Neuronal stem cell (in vitro differentiated cells): ENCODE measurements around the gene TTC23.
A peak's percentile ranks its signal among the peaks of the same experiment; 100 is the strongest.

ENCODE experiments used
- DNase-seq: peaks from one replicate; pipeline ENCODE4 v3.0.0-alpha.2; 2013; ENCODE audit warnings: low spot score
- H2AFZ ChIP-seq: one replicate; pipeline ENCODE4 v1.6.1; 2013; ENCODE audit warnings: mild to moderate bottlenecking, low read length, inconsistent platforms
- H2AK5ac ChIP-seq: 2 replicates; pipeline ENCODE4 v1.6.1; 2013; ENCODE audit warnings: low read depth, mild to moderate bottlenecking, inconsistent platforms, low read length, moderate library complexity, mixed read lengths
- H2BK120ac ChIP-seq: 2 replicates; pipeline ENCODE4 v1.6.1; 2013; ENCODE audit warnings: low read depth, mild to moderate bottlenecking, inconsistent platforms, low read length, moderate library complexity, mixed read lengths
- H2BK12ac ChIP-seq: one replicate; pipeline ENCODE4 v1.6.1; 2013; ENCODE audit warnings: low read length, inconsistent platforms
- H2BK15ac ChIP-seq: 2 replicates; pipeline ENCODE4 v1.6.1; 2013; ENCODE audit warnings: mild to moderate bottlenecking, low read length, inconsistent platforms, mixed read lengths
- H2BK5ac ChIP-seq: one replicate; pipeline ENCODE4 v1.6.1; 2013; ENCODE audit warnings: inconsistent platforms, mild to moderate bottlenecking, low read length, moderate library complexity
- H3K14ac ChIP-seq: one replicate; pipeline ENCODE4 v1.6.1; 2013; ENCODE audit warnings: low read length, inconsistent platforms
- H3K18ac ChIP-seq: 2 replicates; pipeline ENCODE4 v1.6.1; 2013; ENCODE audit warnings: low read length, inconsistent platforms
- H3K23ac ChIP-seq: 2 replicates; pipeline ENCODE4 v1.6.1; 2013; ENCODE audit warnings: low read depth, mild to moderate bottlenecking, mixed read lengths, low read length, inconsistent platforms; ENCODE audit not compliant: poor library complexity
- H3K27ac ChIP-seq: replicated peaks from 3 replicates; pipeline ENCODE4 v1.5.1; 2013; ENCODE audit warnings: low read length, inconsistent platforms
- H3K27me3 ChIP-seq, 3 experiments: 2 replicates each; pipeline ENCODE4 v1.6.1; 2013; ENCODE audit warnings: low read length in 3 of 3, mild to moderate bottlenecking in 2 of 3, inconsistent platforms in 1 of 3, low read depth in 1 of 3, mixed read lengths in 1 of 3, moderate library complexity in 1 of 3; ENCODE audit not compliant: control insufficient read depth in 3 of 3, insufficient read depth in 3 of 3
- H3K36me3 ChIP-seq, 2 donors: replicated peaks in 1 of 2; 2 replicates each; pipeline ENCODE4 v1.6.1; 2013; ENCODE audit warnings: low read length in 2 of 2; ENCODE audit not compliant: control insufficient read depth in 2 of 2, insufficient read depth in 2 of 2
- H3K4ac ChIP-seq: 2 replicates; pipeline ENCODE4 v1.6.1; 2013; ENCODE audit warnings: inconsistent platforms, mild to moderate bottlenecking, low read length, moderate library complexity
- H3K4me1 ChIP-seq, 2 donors: 1 replicate in 1 of 2; 2 replicates in 1 of 2; pipeline ENCODE4 v1.6.1; 2013; ENCODE audit warnings: low read length in 2 of 2, low read depth in 1 of 2; ENCODE audit not compliant: control insufficient read depth in 2 of 2, insufficient read depth in 1 of 2
- H3K4me2 ChIP-seq: one replicate; pipeline ENCODE4 v1.6.1; 2013; ENCODE audit warnings: mild to moderate bottlenecking, low read length, inconsistent platforms; ENCODE audit not compliant: insufficient read depth, poor library complexity, severe bottlenecking
- H3K4me3 ChIP-seq, 2 donors: 2 replicates each; pipeline ENCODE4 v1.5.1; 2013; ENCODE audit warnings: low read length in 2 of 2, mild to moderate bottlenecking in 2 of 2, inconsistent platforms in 1 of 2, moderate library complexity in 1 of 2
- H3K79me1 ChIP-seq: one replicate; pipeline ENCODE4 v1.6.1; 2013; ENCODE audit warnings: low read depth, mild to moderate bottlenecking, inconsistent platforms, low read length, moderate library complexity
- H3K9ac ChIP-seq: one replicate; pipeline ENCODE4 v1.6.1; 2013; ENCODE audit warnings: mild to moderate bottlenecking, low read depth, low read length, inconsistent platforms; ENCODE audit not compliant: poor library complexity
- H3K9me3 ChIP-seq, 2 donors: replicated peaks in 1 of 2; 2 replicates each; pipeline versions ENCODE3 to v1.6.1; 2013; ENCODE audit warnings: low read length in 2 of 2, mild to moderate bottlenecking in 2 of 2, inconsistent platforms in 1 of 2, low read depth in 1 of 2, mixed read lengths in 1 of 2, moderate library complexity in 1 of 2; ENCODE audit not compliant: control insufficient read depth in 2 of 2, insufficient read depth in 1 of 2
- H4K8ac ChIP-seq: one replicate; pipeline ENCODE4 v1.6.1; 2013; ENCODE audit warnings: low read depth, mild to moderate bottlenecking, inconsistent platforms, low read length, moderate library complexity
- H4K91ac ChIP-seq: one replicate; pipeline ENCODE4 v1.6.1; 2013; ENCODE audit warnings: low read length, low read depth, mild to moderate bottlenecking, inconsistent platforms; ENCODE audit not compliant: poor library complexity
- WGBS, 2 donors: extraction: QIAGEN DNeasy Blood & Tissue Kit; methylation state at CpG; one replicate each; pipeline ENCODE4 v1.1.7; 2013; ENCODE audit warnings: missing lambda C conversion rate in 2 of 2, mixed read lengths in 1 of 2; ENCODE audit not compliant: insufficient read length in 2 of 2, insufficient replicate concordance in 1 of 2; ENCODE audit errors: extremely low coverage in 2 of 2; 5-methylcytosine and 5-hydroxymethylcytosine counted together

Gene TTC23

GRCh38 chr15:99172171-99172570 is 77.2 kb downstream of the TTC23 start:
- Histone ChIP-seq H3K4ac (no peak overlapping the region), H3K18ac (no peak overlapping the region), H3K4me3 (no peak overlapping the region), H3K14ac (no peak overlapping the region), H2AK5ac (no peak overlapping the region), H3K36me3 (peaks cover 15 to 49% of the 10 kb centered on the region in 2 donors), H3K9me3 (no peaks in the 10 kb centered on the region), H3K79me1 (no peaks in the 10 kb centered on the region), H2BK120ac (no peak overlapping the region), H3K27me3 (no peaks in the 10 kb centered on the region), H4K8ac (no peak overlapping the region), H4K91ac (no peak overlapping the region), H3K27ac (no peak overlapping the region), H2BK5ac (no peak overlapping the region), H2BK15ac (no peak overlapping the region), H3K23ac (no peak overlapping the region), H3K9ac (no peak overlapping the region), H2BK12ac (no peak overlapping the region), H3K4me1 (no peaks in the 10 kb centered on the region), H2AFZ (no peak overlapping the region), H3K4me2 (no peak overlapping the region)
- DNase-seq = no peak
- no CpG with 5 or more reads among the region's 4 CpGs for WGBS, 2 donors

GRCh38 chr15:99170476-99171065 is 78.8 kb downstream of the TTC23 start:
- H2BK15ac ChIP-seq = no peak overlapping the region
- H3K4me1 ChIP-seq = peaks cover 0 to 2% of the 10 kb centered on the region in 2 donors
- H3K27me3 ChIP-seq = no peaks in the 10 kb centered on the region
- no CpG with 5 or more reads among the region's 7 CpGs for WGBS, 2 donors
- no peak overlapping the region for H2BK120ac ChIP-seq
- no peak for DNase-seq
- H2AFZ ChIP-seq = no peak overlapping the region
- H4K91ac ChIP-seq = no peak overlapping the region
- H3K14ac ChIP-seq = no peak overlapping the region
- H2BK12ac ChIP-seq = no peak overlapping the region
- H3K36me3 ChIP-seq = peaks cover 15 to 56% of the 10 kb centered on the region in 2 donors
- no peaks in the 10 kb centered on the region for H3K79me1 ChIP-seq
- no peak overlapping the region for H3K23ac ChIP-seq
- H3K18ac ChIP-seq = no peak overlapping the region
- H3K4me2 ChIP-seq = no peak overlapping the region
- no peak overlapping the region for H3K9ac ChIP-seq
- H3K9me3 ChIP-seq = no peaks in the 10 kb centered on the region
- H3K4ac ChIP-seq = no peak overlapping the region
- H2AK5ac ChIP-seq = no peak overlapping the region
- H4K8ac ChIP-seq = no peak overlapping the region
- H3K4me3 ChIP-seq = no peak overlapping the region
- H2BK5ac ChIP-seq = no peak overlapping the region
- no peak overlapping the region for H3K27ac ChIP-seq

GRCh38 chr15:99169769-99170311 is 79.5 kb downstream of the TTC23 start:
- no peak for DNase-seq
- Histone ChIP-seq H3K4me3 (no peak overlapping the region), H3K79me1 (no peaks in the 10 kb centered on the region), H3K36me3 (peaks cover 15 to 53% of the 10 kb centered on the region in 2 donors), H2AK5ac (no peak overlapping the region), H3K18ac (no peak overlapping the region), H3K9ac (no peak overlapping the region), H2BK12ac (no peak overlapping the region), H2BK15ac (no peak overlapping the region), H3K14ac (no peak overlapping the region), H3K23ac (no peak overlapping the region), H3K4ac (no peak overlapping the region), H4K8ac (no peak overlapping the region), H3K4me1 (peaks cover 0 to 2% of the 10 kb centered on the region in 2 donors), H2BK5ac (no peak overlapping the region), H3K27ac (no peak overlapping the region), H3K27me3 (no peaks in the 10 kb centered on the region), H3K9me3 (no peaks in the 10 kb centered on the region), H2BK120ac (no peak overlapping the region), H3K4me2 (no peak overlapping the region), H4K91ac (no peak overlapping the region), H2AFZ (no peak overlapping the region)
- no CpG with 5 or more reads among the region's 10 CpGs for whole genome bisulfite sequencing, 2 donors

GRCh38 chr15:99168601-99169580 is 80.5 kb downstream of the TTC23 start:
- H2BK5ac ChIP-seq = no peak overlapping the region
- no peak overlapping the region for H2BK120ac ChIP-seq
- no peak overlapping the region for H3K27ac ChIP-seq
- no peak overlapping the region for H4K91ac ChIP-seq
- no peak for DNase-seq
- no CpG with 5 or more reads among the region's 5 CpGs for WGBS, 2 donors
- no peak overlapping the region for H3K4me2 ChIP-seq
- peak overlapping the region; percentile 66 for H3K18ac ChIP-seq
- no peak overlapping the region for H3K9ac ChIP-seq
- H4K8ac ChIP-seq = no peak overlapping the region
- H2AFZ ChIP-seq = no peak overlapping the region
- H3K27me3 ChIP-seq = no peaks in the 10 kb centered on the region
- H3K4me3 ChIP-seq = no peak overlapping the region
- no peaks in the 10 kb centered on the region for H3K9me3 ChIP-seq
- H3K79me1 ChIP-seq = no peaks in the 10 kb centered on the region
- H3K4me1 ChIP-seq = peaks cover 0 to 2% of the 10 kb centered on the region in 2 donors
- no peak overlapping the region for H2BK15ac ChIP-seq
- no peak overlapping the region for H3K23ac ChIP-seq
- peaks cover 12 to 44% of the 10 kb centered on the region in 2 donors for H3K36me3 ChIP-seq
- H3K14ac ChIP-seq = no peak overlapping the region
- H2AK5ac ChIP-seq = no peak overlapping the region
- H2BK12ac ChIP-seq = no peak overlapping the region
- no peak overlapping the region for H3K4ac ChIP-seq
